22Rv1 (cell line): ENCODE data around the gene FHL2.

Source experiments
- CTCF ChIP-seq: fragments of 450-650 bp; IDR thresholded peaks from 2 replicates; pipeline ENCODE4 v1.5.1; 2017; ENCODE audit warnings: mild to moderate bottlenecking
- ZFX ChIP-seq: fragments of 450-650 bp; IDR thresholded peaks from 2 replicates; pipeline ENCODE4 v1.6.1; 2017; ENCODE audit warnings: antibody characterized with exemption, borderline replicate concordance

GRCh38 chr2:105402809-105403208 is 4.0 kb upstream of the FHL2 start:
- TF ChIP-seq CTCF (no peak), ZFX (no peak)
